Right hindlimb (tissue), 1 donor: ENCODE measurements around the gene MED13L.

Experiments
- DNase-seq: peaks from one replicate; pipeline ENCODE4 v3.0.0-alpha.2; 2018

Gene MED13L

DNA sequence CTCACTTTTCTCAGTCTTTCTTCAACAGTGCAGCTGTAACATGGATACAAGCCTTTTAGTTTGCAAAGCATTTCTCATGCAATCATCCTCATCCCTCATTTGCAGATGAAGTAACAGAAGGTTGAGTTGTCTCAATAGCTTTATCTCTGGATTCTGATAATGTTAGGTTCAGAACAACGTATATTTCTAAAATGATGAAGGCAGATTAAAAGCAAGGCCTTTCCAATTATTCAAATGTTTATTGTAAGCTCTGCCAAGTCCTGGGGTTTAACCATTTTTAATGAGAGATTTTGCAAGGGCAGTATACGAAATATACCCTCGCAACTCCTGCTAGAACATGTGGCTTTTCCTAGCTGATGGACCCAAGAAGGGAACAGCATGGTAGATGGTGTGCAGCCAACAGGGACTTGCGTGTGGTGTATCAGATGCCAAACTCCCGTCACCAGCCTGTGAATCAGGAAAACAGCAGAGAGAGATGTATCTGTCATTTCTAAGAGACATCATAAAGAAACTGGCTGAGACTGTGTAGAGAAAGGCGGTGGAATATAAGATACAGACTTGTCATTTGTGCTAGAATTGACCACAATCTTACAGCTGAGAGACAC is 319.7 kb downstream of the MED13L start:
- DNase-seq, result no peak

DNA sequence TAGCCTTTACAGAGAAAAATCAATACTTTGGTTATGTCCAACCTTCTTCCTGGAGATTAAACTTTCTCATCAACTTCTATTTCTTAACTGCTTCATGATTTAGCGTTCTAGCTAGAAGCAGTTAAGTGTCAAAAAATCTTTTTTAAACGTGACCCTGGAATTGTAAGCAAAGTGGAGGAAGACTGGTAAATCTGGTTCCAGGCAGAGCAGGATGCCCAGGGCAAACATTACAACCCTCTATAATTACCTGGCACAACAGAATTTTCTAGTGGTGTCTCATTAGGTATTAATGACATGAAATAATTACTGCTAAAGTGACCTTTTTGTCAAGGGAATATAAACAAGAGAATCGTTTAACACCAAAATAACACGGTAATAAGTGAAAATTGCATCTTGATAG is 320.8 kb downstream of the MED13L start:
- no peak for DNase-seq

DNA sequence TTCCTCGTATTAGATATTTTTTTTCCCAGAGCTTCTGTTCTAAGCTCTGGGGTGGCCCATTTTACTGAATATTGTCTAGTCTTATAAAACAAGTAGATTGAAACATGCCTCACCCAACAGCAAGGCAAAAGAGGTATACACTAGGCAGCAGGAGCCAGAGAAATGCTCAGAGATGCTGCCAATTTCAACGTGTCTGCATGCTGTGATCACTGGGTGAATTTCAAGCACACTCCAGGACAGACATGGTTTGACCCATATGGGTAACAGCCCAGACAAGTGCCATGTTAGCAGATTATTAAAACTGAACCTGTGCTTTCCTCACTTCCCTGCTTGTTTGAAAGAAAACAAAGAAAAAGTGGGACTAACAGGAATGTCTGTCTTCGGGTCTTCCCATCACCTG is 321.3 kb downstream of the MED13L start:
- no peak for DNase-seq

DNA sequence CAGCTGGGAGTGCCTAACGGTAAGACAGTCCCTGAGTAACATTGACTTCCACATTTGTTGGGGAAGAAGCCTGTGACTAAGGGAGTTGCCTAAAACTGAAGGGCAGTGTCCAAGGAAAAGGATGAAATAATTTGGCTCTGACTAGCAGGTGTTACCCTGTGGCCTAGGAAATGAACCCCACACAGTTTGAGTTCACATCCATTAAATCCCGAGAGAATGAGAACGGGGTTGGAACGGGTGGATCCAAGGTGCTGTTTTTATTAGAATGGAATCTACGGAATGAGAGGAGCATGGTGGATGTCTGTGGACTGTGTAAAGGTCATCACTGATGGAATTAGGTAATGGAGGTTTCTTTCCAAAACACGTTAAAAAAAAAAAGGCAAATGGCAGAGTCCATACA is 324.0 kb downstream of the MED13L start:
- no peak for DNase-seq

DNA sequence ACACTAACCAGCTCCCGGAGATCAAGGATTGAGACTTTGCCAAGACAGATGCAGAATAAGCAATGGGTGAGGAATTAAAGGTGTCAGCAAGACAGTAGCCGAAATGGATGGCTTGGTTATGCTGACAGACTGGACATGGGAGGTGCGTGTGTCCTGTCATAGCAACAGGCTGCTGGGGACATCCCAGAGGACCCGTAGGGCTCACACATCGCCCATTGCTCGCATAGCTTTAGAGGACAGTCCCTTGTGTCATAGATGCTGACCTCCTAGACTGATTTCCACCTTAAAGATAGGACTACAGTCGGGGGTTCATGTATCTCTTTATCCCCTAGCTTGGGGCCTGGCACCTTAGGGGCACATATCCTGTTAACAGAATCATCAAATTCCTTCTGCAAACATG is 324.5 kb downstream of the MED13L start:
- DNase-seq, result no peak

DNA sequence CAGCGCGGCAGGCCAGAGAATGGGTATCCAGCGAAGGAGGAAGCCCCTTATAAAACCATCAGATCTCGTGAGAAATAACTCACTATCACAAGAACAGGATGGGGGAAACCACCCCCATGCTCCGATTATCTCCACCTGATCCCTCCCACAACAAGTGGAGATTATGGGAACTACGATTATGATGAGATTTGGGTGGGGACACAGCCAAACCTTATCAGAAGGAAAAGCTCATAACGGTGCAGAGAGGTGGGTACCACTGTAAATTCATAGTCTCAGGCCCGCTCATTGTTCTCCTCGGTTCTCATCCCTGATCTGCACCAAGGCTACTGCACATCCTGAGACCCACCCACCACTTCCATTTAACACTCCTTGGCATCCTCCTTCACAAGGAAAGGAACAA is 326.5 kb downstream of the MED13L start:
- DNase-seq, result no peak

DNA sequence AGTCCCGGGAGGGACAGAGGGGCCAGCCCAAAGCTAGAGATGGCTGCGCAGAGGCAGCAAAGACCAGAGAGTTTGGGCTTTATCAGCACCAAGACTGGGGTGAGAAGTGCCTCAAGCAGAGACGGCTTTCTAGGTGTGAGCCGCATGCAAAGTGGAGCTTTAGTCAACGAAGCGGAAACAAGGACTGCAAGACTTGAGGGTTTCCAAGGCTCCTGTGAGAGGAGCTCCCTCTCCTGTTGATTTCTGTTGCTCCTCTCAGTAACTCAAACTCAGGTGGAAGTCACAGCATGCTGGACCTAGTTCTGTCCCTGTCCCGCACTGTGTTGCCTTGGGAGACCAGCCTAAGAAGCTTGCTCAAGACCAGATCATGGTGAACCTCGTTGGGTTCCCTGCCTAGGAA is 327.8 kb downstream of the MED13L start:
- DNase-seq, result no peak

DNA sequence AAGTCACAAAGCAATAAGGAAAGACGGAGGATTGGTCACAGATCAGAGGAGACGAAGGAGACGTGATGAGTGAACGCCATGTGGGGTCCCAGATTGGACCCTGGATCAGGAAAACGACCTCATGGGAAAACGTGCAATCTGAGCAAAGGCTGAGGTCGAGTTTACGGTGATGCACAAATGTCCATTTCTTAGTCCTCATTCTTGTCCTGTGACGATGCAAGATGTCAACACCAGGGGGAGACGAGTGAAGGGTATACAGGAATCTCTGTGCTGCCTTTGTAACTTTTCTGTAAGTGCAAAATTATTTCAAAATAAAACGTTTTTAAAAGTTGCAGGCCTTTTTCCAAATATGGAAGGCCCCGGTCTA is 329.8 kb downstream of the MED13L start:
- DNase-seq, result no peak

DNA sequence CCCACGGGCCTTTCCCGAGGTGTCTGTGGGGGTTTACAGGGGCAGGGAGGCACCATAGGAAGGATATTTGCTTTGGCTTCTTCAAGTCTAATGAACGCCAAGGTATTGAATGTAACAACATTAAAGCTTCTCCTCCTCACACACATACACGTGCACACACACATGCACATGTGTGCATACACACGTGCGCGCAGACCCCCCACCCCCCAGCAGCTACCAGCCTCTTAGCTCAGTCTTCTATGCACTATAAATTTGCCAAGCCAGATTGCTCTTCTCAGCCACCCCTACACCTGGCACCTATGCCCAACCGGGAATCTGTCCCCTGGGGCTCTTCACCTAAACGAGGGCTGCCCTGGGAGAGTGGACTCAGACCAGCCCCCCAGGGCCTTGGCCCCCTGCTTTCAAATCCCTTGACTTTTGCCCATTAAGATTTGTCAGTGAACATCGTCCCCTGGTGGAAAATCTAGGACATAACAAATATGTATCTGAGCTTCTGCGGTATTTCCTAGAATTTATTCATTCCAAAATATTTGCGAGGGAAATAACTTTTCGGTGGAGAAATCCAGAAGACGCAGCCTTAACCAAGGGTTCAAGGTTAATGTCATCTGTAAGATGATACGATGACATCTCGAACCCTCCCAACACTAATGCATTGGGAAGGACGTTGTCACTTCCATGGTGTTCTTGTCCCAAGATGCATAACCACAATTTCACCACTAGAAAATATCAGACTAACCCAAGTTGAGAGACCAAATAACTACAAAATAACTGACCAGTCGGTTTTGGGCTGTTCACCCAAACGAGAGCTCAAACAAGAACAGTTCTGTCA is 330.4 kb downstream of the MED13L start:
- DNase-seq, result no peak

DNA sequence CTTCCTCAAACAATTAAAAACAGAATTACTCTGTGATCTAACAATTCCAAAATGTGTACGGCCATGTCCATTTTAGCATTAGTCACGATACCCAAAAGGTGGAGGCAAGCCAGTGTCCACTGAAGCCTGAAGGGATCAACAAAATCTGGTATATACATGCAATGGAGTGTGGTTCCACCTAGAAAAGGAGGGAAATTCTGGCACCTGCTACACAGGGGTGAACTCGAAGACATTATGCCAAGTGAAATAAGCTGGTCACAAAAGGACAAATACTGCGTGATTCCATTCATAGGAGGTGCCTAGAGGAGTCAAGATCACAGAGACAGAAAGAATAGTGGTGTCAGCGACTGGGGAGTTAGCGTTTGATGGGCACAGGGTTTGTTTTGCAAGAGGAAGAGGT is 331.4 kb downstream of the MED13L start:
- no peak for DNase-seq

DNA sequence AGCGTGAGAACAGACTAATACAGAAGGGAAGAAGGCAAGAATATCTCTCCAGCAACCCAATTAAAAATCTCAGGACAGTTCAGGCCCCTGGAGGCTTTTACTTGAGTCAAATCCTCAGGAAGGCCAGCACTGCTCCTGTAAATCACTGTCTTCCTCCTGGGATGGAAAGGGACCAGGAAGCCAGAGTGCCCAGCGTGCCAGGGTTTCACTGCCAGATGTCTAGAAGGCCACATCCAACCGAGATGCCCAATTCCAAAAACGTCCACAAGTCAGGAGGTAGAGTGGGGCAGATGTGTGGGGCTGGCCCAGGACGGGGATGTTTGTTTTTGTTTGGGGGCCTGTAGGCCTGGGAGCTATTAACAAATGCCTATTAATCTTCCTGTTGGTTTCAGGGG is 332.0 kb downstream of the MED13L start:
- no peak for DNase-seq

DNA sequence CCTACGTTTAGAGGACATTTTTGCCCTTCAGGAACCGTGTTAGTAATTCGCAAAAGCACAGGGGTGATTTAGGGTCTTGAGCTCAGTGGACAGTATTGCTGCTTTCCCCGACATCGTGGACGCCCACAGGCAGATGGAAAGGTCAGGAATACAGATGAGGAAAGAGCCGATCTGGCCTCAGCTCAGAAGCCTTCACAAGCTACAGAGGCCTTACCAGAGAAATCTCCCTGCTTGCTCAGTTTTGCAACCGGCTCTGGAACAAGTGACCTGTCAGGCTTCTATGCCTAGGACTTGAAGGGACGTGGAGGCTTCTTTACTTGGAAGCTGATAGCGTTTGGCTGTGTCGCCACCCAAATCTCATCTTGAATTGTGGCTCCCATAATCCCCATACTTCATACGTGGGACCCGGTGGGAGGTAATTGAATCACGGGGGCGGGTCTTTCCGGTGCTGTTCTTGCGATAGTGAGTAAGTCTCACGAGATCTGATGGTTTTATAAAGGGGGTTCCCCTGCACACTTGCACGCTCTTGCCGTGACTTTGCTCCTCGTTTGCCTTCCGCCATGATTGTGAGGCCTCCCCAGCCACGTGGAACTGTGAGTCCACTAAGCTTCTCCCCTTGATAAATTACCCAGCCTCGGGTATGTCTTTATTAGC is 332.5 kb downstream of the MED13L start:
- DNase-seq, result no peak

DNA sequence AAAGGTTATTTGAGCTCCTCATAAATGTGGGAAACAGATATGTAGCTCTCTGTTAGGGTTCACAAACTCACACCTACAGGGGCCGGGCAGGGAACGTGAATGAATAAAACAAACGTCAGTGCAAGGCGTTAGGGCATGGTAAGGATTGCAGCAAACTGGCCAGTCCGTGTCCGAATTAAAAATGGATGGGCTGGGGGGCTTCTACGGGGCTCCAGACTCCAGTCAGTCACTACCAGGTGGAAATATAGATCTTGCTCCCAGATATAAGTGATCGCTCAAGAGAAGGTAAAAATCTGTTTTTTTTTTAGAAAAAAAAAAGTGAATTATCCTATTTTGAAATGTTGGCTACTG is 333.1 kb downstream of the MED13L start:
- no peak for DNase-seq

DNA sequence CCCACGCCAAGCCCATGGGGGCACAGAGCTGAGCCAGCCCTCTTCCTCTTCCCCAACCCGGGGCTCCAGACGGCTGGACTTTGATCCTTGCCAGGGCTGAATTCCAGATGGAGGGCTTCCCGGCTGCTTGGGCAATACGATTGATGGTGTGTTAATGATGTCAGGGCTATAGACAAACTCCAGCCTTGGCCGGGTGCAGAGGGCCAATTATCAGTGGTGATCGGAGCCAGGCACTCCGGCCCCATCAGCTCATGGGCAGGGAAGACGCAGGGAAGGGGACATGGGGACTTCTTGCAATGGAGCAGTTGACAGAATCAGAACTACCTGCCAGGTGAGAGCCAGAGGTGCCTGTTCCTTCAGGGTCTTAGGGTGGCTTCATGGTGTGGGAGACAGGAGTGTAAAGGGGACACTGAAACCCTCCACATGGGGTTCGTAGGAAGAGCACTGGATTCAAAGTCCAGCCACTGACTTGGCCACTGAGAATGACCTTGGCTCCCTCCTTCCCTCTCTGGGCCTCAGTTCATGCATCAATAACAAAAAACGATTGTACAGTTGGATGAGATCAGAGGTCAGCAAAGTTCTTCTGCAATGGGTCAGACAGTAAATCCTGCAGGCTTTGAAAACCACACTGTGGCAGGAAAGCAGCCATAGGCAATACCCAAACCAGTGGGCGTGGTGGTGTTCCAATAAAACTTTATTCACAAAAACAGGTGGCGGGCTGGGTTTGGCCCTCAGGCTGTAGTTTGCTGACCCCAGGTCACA is 333.7 kb downstream of the MED13L start:
- DNase-seq, result peak; percentile 68

DNA sequence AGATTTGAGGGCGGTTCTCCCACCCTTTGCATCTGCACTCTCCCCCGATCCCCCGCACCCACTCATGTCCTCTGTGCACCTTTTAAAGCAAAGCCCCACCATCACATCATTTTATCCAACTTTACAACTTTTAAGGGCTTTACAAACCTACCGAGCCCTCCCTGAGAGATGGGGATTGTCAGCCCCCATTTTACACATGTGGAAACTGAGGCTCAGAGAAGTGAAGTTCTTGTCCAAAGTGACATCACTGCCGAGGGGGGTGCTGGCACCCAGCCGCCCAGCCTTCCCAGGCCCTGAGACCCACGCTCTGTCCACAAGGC is 334.2 kb downstream of the MED13L start:
- DNase-seq, result no peak

DNA sequence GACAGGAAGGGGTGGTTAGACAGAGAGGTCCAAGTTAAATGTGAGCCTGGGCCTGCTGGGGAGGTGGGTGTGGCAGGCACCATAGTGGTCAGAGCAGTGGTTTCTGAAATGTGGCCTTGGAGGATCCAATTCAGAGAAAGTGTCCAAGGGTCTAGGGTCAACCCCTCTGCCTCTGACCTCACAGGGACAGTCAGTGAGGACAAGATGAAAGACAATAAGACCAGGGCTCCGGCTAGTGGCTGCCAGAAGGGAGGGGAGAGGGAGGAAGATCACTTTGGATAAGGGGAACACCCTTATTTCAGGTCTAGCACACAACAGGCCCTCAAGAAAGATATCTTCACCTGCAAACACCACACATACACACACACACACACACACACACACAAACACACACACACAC is 335.1 kb downstream of the MED13L start:
- no peak for DNase-seq

DNA sequence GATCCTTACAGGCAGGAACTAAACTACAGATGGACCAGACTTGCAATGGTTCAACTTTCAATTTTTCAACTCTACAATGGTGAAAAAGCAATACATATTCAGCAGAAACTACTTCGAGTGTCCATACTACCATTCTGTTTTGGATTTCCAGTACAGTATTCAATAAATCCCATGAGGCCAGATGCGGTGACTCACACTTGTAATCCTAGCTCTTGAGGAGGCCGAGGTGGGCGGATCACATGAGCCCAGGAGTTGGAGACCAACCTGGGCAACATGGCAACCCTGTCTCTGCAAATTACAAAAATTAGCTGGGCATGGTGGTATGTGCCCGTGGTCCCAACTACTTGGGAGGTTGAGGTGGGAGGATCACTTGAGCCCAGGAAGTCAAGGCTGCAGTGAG is 336.1 kb downstream of the MED13L start:
- no peak for DNase-seq

DNA sequence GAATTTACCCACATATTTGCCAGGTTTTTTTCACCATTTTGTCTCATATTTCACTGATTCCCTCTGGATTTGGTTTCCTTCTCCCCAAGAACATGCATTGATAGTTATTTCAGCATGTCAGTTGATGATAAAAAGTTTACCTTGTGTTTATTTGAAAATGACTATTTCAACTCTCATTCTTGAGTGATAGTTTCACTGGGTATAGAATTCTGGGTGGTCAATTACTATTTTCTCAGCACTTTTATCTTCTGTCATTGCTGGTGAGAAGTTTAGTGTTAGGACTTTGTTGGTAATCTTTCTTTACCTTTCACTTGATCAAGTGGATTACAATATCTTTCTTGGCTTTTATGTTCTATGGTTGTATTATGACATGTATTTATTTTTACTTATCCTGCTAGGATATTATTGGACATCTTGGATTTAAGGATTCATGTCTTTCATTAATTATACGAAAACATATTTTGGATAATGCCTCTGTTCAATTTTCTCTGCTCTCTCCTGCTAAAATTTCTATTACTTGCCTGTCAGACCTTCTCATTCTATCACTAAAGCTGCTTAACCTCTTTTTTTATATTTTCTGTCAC is 338.6 kb downstream of the MED13L start:
- no peak for DNase-seq

DNA sequence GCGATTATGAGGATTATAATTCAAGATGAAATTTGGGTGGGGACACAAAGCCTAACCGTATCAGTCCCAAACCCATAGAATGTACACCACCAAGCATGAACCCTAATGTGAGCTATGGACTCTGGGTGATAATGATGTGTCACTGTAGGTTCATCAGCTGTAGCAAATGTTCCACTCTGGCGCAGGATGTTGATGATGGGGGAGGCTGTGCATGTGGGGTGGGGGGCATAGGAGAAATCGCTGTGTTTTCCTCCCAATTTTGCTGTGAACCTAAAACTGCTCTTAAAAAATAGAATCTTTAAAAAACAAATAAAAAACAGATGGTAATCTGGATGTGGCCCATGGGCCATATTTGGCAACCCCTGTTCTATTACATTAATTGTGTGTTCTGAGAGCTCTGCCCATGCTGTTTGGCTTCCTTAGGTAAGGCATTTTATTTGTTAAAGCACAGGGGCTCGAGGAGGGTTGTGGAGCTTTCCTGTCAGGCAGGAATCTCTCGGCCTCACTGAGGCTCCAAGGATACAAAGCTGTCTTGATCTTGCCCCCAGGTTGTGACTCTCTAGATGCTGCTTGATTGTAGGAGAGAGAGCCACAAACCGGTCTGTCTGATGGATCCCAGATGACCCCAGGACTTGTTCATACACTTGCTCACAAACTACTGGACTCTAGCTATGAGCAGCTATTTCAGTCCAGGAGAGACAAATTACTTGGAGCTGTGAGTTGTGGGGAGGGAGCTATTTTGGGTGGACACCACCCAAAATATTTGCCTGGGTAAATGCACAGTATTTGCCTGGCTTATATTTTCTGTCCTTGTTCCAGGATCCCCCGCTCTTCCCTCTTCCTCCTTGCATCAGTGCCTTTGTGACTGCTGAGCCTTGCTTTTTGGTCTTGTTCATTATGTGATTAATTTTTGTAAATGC is 340.2 kb downstream of the MED13L start:
- DNase-seq, result no peak

DNA sequence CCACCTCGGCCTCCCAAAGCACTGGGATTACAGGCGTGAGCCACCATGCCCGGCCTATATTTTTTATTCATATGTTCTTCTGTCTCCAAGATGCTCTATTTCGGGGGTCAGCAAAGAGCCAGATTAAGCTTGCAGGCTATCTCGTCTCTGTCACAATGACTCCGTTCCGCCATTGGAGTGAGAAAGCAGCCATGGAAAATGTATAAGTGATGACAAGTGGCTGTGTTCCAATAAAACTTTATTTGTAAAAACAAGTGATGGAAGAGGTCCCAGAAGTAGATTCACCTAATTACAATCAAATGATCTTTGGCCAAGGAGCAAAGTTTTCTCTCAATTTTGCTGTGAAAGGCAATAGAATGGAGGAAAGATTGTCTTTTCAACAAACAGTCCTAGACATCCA is 342.6 kb downstream of the MED13L start:
- no peak for DNase-seq

DNA sequence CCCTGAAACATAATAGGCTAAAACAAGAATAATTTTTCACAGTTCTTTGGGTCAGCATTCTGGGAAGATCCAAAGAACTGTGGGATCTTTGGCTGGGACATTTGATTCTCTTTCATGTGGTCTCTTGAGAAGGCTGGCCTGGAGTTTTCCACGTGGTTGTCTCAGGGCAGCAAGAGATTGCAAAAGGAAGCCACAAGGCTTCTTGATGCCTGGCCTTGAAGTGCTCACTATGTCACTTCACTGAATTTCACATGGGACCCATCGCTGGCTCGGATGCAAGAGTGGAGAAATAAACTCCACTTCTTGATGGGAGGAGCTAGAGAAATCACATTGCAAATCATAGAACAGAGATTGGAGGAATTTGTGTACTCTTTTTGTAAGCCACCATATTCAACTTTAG is 343.4 kb downstream of the MED13L start:
- no peak for DNase-seq

DNA sequence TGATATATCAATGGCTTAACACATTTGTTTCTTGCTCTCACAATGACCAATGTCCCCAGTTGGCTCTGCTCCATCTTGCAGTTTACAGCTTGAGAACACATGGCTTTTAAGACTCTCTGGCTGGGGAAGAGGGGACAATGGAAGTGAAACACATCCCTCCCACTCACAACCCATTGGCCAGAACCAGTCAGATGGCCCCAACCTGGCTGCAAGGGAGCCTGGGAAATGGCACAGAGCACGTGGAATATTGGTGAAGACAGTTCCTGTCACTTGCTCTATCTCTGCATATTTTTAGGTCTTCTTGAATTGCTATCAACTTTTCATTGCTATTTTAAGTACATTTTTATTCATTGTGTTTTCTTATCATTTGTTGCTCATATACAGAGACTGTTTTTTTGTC is 345.4 kb downstream of the MED13L start:
- no peak for DNase-seq
